Nucleus accumbens (tissue), 56 donors: ENCODE results near the gene EPS15.
A peak's percentile ranks its signal among the peaks of the same experiment; 100 is the strongest.
"Not testable (repeated sequence)": the region's sequence is repeated elsewhere in the genome, so short reads cannot be mapped to it uniquely, and the experiment has no call there.

Experiments used
- DNase-seq, 56 donors: peaks; one replicate each; lab custom pipeline; 2025; lab: John Stamatoyannopoulos, UW

EPS15 gene

GRCh38 chr1:51474832-51475620 lies 44.0 kb downstream of the EPS15 start:
- DNase-seq = not testable (repeated sequence)

- no peak for DNase-seq
These were observed 45.5 kb downstream of the EPS15 start for GRCh38 chr1:51473331-51474115.

- DNase-seq = peak in 1 of 56 donors; percentile 21
These were observed 46.7 kb downstream of the EPS15 start for GRCh38 chr1:51472359-51472758.

GRCh38 chr1:51469518-51469917 lies 49.5 kb downstream of the EPS15 start:
- no peak for DNase-seq

GRCh38 chr1:51464828-51465227 lies 54.2 kb downstream of the EPS15 start:
- no peak for DNase-seq

GRCh38 chr1:51463561-51463960 lies 55.5 kb downstream of the EPS15 start:
- no peak for DNase-seq

GRCh38 chr1:51462289-51462688 lies 56.8 kb downstream of the EPS15 start:
- DNase-seq = not testable (repeated sequence)

- no peak for DNase-seq
These were observed 64.5 kb downstream of the EPS15 start for GRCh38 chr1:51454554-51454953.

- DNase-seq = no peak
These were observed 66.1 kb downstream of the EPS15 start for GRCh38 chr1:51453010-51453409.

- DNase-seq = not testable (repeated sequence)
These were observed 70.1 kb downstream of the EPS15 start for GRCh38 chr1:51448844-51449454.

GRCh38 chr1:51445351-51446090 lies 73.5 kb downstream of the EPS15 start:
- DNase-seq = no peak

GRCh38 chr1:51444534-51445192 lies 74.4 kb downstream of the EPS15 start:
- no peak for DNase-seq

- no peak for DNase-seq
These were observed 75.0 kb downstream of the EPS15 start for GRCh38 chr1:51444096-51444495.

GRCh38 chr1:51443555-51443954 lies 75.5 kb downstream of the EPS15 start:
- no peak for DNase-seq

GRCh38 chr1:51442616-51443015 lies 76.5 kb downstream of the EPS15 start:
- DNase-seq = no peak

GRCh38 chr1:51442198-51442597 lies 76.9 kb downstream of the EPS15 start:
- DNase-seq = no peak

GRCh38 chr1:51439895-51440294 lies 79.2 kb downstream of the EPS15 start:
- no peak for DNase-seq

GRCh38 chr1:51439053-51439452 lies 80.0 kb downstream of the EPS15 start:
- no peak for DNase-seq

- not testable (repeated sequence) for DNase-seq
These were observed 81.7 kb downstream of the EPS15 start for GRCh38 chr1:51437391-51437790.

GRCh38 chr1:51435878-51436277 lies 83.2 kb downstream of the EPS15 start:
- no peak for DNase-seq
